OCI-LY3 (cell line): ENCODE measurements around the gene GPR37.

Source experiments
- EZH2phosphoT487 ChIP-seq: fragments of 200-600 bp; shearing (Covaris generic); IDR thresholded peaks from 2 replicates; pipeline ENCODE4 v1.6.1; 2018; ENCODE audit warnings: antibody characterized with exemption, mixed run types, low read depth
- TF ChIP-seq, protein P1 (sequence below): fragments of 200-600, 300-600 bp; sonication (generic); IDR thresholded peaks from 2 replicates; pipeline ENCODE4 v1.5.1; 2014; ENCODE audit warnings: antibody characterized with exemption, low read length, low read depth

DNA sequence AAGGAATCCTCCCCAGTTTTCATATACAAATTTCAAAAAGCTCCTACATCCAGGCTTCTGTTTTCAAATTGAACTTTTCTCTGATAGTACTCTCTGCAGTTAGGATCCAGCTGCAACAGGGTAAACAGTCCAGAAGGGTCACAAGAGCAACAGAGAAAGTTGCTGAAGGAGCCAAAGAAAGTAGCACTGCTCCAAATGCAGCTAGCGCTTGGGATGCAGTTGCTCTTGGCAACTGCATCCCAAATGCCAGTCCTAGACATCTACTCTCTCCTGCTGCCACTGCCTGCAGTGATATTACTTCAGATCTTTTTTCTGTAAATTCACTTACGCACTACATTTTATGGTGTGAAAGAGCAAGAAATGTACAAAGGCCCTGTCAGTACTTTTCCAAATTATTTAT is 14.6 kb downstream of the GPR37 start:
- TF ChIP-seq, protein P1, sequence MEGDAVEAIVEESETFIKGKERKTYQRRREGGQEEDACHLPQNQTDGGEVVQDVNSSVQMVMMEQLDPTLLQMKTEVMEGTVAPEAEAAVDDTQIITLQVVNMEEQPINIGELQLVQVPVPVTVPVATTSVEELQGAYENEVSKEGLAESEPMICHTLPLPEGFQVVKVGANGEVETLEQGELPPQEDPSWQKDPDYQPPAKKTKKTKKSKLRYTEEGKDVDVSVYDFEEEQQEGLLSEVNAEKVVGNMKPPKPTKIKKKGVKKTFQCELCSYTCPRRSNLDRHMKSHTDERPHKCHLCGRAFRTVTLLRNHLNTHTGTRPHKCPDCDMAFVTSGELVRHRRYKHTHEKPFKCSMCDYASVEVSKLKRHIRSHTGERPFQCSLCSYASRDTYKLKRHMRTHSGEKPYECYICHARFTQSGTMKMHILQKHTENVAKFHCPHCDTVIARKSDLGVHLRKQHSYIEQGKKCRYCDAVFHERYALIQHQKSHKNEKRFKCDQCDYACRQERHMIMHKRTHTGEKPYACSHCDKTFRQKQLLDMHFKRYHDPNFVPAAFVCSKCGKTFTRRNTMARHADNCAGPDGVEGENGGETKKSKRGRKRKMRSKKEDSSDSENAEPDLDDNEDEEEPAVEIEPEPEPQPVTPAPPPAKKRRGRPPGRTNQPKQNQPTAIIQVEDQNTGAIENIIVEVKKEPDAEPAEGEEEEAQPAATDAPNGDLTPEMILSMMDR = no peak
- no peak for TF ChIP-seq EZH2phosphoT487
